Cardiac ventricle fibroblast (primary cell): ENCODE results near the gene GBGT1. TPM values are rescaled to one million over a fixed set of nuclear protein-coding genes. Genes with fewer than 3 reads are reported as not detected.

Experiments used
- total RNA-seq: library from RNA; depleted of rRNA; stranded (reverse); fragments of >200 nt; gene quantifications from 2 replicates; pipeline ENCODE4 v1.2.3, GENCODE V29; 2015

Gene GBGT1
- 4.1 and 6.6 TPM in 2 replicates for total RNA-seq

DNA sequence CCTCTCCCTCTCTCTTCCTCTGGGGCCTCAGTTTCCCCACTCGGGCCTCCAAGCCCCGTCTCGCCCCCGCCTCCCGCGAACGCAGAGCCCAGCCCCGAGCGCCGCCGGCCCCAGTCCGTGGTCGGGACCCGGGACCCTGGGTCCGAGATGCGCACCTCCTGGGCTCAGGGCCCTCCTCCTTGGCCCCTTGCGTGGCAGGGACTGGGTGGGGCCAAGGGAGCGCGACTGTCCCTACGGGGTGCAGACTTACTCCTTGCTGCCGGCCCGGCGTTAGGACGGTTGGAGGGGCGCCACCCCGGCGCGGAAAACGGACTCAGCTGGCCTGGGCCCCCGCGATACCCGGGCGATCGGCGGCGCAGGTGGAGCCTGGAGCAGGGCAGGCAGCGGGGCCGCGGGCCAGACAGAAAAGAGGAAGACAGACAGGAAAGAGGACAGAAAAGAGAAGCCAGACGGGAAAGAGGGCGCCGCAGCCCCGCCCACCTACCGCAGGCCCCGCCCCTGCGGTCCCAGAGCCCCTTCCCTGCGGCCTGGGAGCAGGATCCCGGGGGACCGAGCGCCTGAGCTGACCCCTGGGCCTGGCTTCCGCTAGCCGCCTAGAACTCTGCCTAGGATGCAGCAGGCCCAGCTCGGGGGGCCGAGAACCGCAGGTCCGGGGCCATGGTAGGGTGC lies at the start of gene GBGT1:
GBGT1 (minus strand) TSS at position 411 of the 669 bp plus-strand sequence. CDS start 1,502 bp downstream, outside the sequence.

DNA sequence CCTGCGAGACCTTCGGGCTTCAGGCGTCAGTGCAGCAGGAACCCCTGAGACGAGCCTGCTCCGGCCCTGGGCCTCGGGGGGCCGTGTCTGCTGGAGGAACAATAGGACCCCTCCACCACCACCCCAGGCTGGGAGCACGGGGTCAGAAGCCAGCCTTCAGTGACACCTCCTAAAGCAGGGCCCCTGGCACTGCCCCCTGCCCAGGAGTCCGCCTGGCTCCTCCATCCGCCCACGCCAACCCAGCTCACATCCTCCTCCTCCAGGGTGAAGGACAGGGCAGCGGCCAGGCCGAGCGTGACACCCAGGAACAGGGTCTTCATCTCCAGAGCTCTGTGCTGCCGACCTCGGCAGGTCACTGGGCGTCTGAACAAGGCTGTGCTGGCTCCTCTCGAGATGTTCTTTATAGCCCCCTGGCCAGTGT lies 45.2 kb upstream of the GBGT1 start, which contains the start of gene OBP2B:
OBP2B (minus strand) TSS at position 371 of the 421 bp plus-strand sequence; CDS start at position 320, 51 bp downstream.

DNA sequence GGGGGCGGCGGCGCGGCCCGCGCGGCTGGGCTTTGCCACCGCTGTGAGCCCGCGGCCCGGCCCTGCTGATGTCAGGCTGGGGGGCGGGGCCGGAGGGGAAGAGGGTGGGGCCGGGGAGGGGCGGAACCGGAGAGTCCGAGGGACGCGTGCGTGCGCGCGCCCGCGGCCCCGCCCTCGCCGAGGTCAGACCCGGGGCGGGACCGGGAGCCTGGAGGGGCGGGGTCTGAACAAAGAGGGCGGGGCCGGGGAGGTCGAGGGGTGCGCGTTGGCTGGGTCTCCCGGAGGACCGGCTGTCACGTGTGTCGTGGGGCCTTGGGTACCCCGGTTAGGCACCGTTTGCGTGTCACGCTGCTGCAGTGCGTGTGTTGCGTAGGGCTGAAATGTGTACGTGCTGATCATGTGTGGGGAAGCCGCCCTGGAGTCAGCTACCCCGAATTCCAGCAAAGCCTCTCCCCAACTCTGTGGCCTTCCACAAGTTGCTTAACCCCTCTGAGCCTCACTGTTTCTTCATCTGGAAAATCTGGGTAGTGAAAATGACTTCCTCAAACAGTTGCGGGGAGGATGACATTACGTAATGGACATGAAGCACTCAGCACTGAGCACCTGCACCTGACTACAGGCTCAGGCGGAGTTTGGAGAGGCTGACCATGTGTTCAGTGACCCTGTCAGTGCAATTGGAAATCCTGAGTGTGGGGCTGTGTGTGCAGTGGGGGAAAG lies 42.4 kb downstream of the GBGT1 start, which contains the start of gene RALGDS:
RALGDS (minus strand) TSS at position 43 of the 717 bp plus-strand sequence. CDS start 86 bp downstream, outside the sequence.

Other genes with a start within 250 kb of the GBGT1 start
- gene TSC1, start 219.3 kb downstream of the GBGT1 start, total RNA-seq: 16.1 and 19.8 TPM in 2 replicates
- not detected in 2 replicates for gene GFI1B, start 185.2 kb downstream of the GBGT1 start, total RNA-seq
- gene GTF3C5, start 132.9 kb downstream of the GBGT1 start, total RNA-seq: 30.9 and 42.1 TPM in 2 replicates
- 0.10 and 0.50 TPM in 2 replicates for gene CEL, start 101.9 kb downstream of the GBGT1 start, total RNA-seq
- gene RALGDS, start 42.7 kb downstream of the GBGT1 start, total RNA-seq: 9.6 TPM in 2 replicates
- gene OBP2B, start 45.3 kb upstream of the GBGT1 start, total RNA-seq: not detected in 2 replicates
- 0.06 TPM in 1 of 2 replicates, not detected in the other for gene ABO, start 111.3 kb upstream of the GBGT1 start, total RNA-seq
- 14.2 and 22.4 TPM in 2 replicates for gene SURF6, start 172.3 kb upstream of the GBGT1 start, total RNA-seq
- gene MED22, start 184.2 kb upstream of the GBGT1 start, total RNA-seq: 9.4 and 19.7 TPM in 2 replicates
- gene RPL7A, start 184.3 kb upstream of the GBGT1 start, total RNA-seq: 3,323 and 3,336 TPM in 2 replicates
- 33.7 and 38.0 TPM in 2 replicates for gene SURF1, start 192.6 kb upstream of the GBGT1 start, total RNA-seq
- gene SURF2, start 192.6 kb upstream of the GBGT1 start, total RNA-seq: 17.9 and 19.8 TPM in 2 replicates
- 252 and 275 TPM in 2 replicates for gene SURF4, start 212.1 kb upstream of the GBGT1 start, total RNA-seq
- gene STKLD1, start 212.5 kb upstream of the GBGT1 start, total RNA-seq: 0.34 TPM in 1 of 2 replicates, not detected in the other